Heart left ventricle (tissue), 13 donors: ENCODE measurements around the gene SCYGR1.

Source experiments
- POLR2A ChIP-seq, 2 donors: fragments of 450-650 bp; IDR thresholded peaks; one replicate each; pipeline ENCODE4 v1.6.1; 2017; ENCODE audit warnings: antibody characterized with exemption in 2 of 2, mild to moderate bottlenecking in 2 of 2, moderate library complexity in 2 of 2
- TF ChIP-seq, protein P1 (sequence below), 12 donors: fragments of 200-600 bp; sonication (generic) in 4 of 12; IDR thresholded peaks; one replicate each; pipeline versions ENCODE4 v1.5.0 to v1.8.0; 2018 to 2022; ENCODE audit warnings: antibody characterized with exemption in 12 of 12, mild to moderate bottlenecking in 5 of 12
- donor health status: ischemic (EF 13 %, LVEDD 7.1; RV severe dilation, severe dysfunction).
- donor health status: DM: no; HTN: yes; CAD: no.
- donor health status: DM: no; HTN: no; CAD: no.
- donor health status: ischemic (EF 25% LVEDD 6.9; RV normal size, moderate dysfunction).
- donor health status: ischemic (EF 25% LVEDD 5.7; RV mildly dilated, moderate dysfunction).
- donor health status: ischemic (EF 35%, LVEDD 5.7; RV mildly dilated, moderate dysfunction).
- donor health status: nonischemic (EF 11% LVEDD 7.7; RV severe dilation, severe dysfunction).
- donor health status: DM: yes; HTN: yes; CAD: no.
- donor health status: PGD.
- donor health status: ischemic (EF 29% LVEDD 5.4; RV normal size, mild dysfunction).
- donor health status: nonischemic (EF 23%, LVEDD 6.1; RV moderate dilation, normal function).

DNA sequence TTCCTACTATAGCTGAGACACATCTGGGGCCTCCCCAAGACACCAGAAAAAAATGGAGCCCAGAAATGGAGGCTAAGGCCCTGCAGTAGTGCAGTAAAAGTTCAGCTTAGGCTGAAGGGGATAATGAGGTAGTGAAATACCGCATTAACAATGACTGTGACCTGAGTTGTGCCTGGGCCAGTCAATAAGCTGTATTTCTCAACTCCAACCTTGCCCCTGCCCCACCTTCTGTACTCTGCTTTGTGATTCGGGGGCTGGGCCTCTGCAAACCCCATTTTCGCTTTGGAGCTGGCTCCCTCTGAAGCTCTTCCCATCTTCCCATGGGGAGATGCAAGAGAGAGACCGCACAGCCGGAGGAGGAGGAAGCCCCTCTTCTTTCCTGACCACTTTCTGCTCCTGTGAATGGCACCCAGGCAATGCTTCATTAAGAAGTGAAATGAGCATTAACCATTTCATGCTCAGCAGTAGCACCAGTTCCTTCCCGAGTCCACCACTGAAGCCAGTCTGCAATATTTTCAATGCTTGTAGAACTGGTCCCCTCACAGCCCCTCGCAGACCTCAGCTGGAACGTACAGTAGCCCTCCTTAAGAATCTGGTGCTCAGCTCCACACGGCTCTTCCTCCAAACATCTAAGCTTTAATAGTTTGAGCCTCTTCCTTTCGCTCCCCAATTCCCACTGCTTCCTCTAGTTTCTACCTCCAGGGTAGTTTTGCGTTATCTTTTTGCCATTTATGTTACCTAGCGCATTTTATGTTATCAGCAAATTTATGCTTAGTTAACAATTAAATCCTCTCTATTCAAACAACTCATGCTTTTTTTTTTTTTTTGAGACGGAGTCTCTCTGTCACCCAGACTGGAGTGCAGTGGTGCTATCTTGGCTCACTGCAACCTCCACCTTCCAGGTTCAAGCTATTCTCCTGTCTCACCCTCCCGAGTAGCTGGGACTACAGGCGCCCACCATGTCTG is 32.6 kb upstream of the SCYGR1 start:
- TF ChIP-seq, protein P1, sequence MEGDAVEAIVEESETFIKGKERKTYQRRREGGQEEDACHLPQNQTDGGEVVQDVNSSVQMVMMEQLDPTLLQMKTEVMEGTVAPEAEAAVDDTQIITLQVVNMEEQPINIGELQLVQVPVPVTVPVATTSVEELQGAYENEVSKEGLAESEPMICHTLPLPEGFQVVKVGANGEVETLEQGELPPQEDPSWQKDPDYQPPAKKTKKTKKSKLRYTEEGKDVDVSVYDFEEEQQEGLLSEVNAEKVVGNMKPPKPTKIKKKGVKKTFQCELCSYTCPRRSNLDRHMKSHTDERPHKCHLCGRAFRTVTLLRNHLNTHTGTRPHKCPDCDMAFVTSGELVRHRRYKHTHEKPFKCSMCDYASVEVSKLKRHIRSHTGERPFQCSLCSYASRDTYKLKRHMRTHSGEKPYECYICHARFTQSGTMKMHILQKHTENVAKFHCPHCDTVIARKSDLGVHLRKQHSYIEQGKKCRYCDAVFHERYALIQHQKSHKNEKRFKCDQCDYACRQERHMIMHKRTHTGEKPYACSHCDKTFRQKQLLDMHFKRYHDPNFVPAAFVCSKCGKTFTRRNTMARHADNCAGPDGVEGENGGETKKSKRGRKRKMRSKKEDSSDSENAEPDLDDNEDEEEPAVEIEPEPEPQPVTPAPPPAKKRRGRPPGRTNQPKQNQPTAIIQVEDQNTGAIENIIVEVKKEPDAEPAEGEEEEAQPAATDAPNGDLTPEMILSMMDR (IDR thresholded peaks at IDR 0.05): no peak
- no peak for TF ChIP-seq POLR2A (IDR thresholded peaks at IDR 0.05)
